WTC11 (cell line): ENCODE data around the gene RELT.

Source experiments
- AFF4 ChIP-seq: sonication (generic); formaldehyde crosslinking; IDR thresholded peaks from 2 replicates; pipeline ENCODE4 v1.8.1; 2023; ENCODE audit warnings: mild to moderate bottlenecking, missing genetic modification reagents, borderline replicate concordance
- CTCF ChIP-seq: fragments of 200-600 bp; IDR thresholded peaks from 2 replicates; pipeline ENCODE4 v1.8.0; 2022; ENCODE audit warnings: antibody characterized with exemption
- ESRRA ChIP-seq: sonication (generic); formaldehyde crosslinking; IDR thresholded peaks from 2 replicates; pipeline ENCODE4 v1.8.1; 2022; ENCODE audit warnings: mild to moderate bottlenecking, missing genetic modification reagents, borderline replicate concordance
- ETV6 ChIP-seq: sonication (generic); formaldehyde crosslinking; IDR thresholded peaks from 2 replicates; pipeline ENCODE4 v1.8.1; 2022; ENCODE audit warnings: mild to moderate bottlenecking, missing genetic modification reagents
- HMGA2 ChIP-seq: fragments of 250-450 bp; sonication (Bioruptor Pico); IDR thresholded peaks from 2 replicates; pipeline ENCODE4 v1.4.0; 2021; ENCODE audit warnings: mild to moderate bottlenecking, moderate library complexity
- MYBL2 ChIP-seq: sonication (generic); formaldehyde crosslinking; IDR thresholded peaks from 2 replicates; pipeline ENCODE4 v1.8.1; 2023; ENCODE audit warnings: mild to moderate bottlenecking, moderate library complexity, missing genetic modification reagents
- TEAD4 ChIP-seq: sonication (generic); formaldehyde crosslinking; IDR thresholded peaks from 2 replicates; pipeline ENCODE4 v1.8.0; 2022; ENCODE audit warnings: mild to moderate bottlenecking, missing genetic modification reagents
- TP53 ChIP-seq: sonication (generic); formaldehyde crosslinking; IDR thresholded peaks from 2 replicates; pipeline ENCODE4 v1.8.1; 2023; ENCODE audit warnings: mild to moderate bottlenecking, missing genetic modification reagents
- USF2 ChIP-seq: sonication (generic); formaldehyde crosslinking; IDR thresholded peaks from 2 replicates; pipeline ENCODE4 v1.8.1; 2023; ENCODE audit warnings: mild to moderate bottlenecking, missing genetic modification reagents, moderate library complexity
- ZNF512 ChIP-seq: sonication (generic); formaldehyde crosslinking; IDR thresholded peaks from 2 replicates; pipeline ENCODE4 v1.8.1; 2022; ENCODE audit warnings: missing genetic modification reagents, borderline replicate concordance

- no peak for TF ChIP-seq AFF4
- no peak for TF ChIP-seq ESRRA (CRISPR knock-in tag)
- no peak for TF ChIP-seq ETV6 (CRISPR knock-in tag)
- no peak for TF ChIP-seq USF2 (CRISPR knock-in tag)
- 0 out of 2 replicates have a peak, but pooled peaks have one; percentile 1 for TF ChIP-seq CTCF
- TF ChIP-seq TEAD4, result no peak
- no peak for TF ChIP-seq MYBL2 (CRISPR knock-in tag)
- TF ChIP-seq HMGA2 (CRISPR knock-in tag), result no peak
- no peak for TF ChIP-seq ZNF512 (CRISPR knock-in tag)
- TF ChIP-seq TP53 (CRISPR knock-in tag), result no peak
Measured at GRCh38 chr11:73403541-73403940, 27.3 kb downstream of the RELT start.
